OCI-LY1 (cell line): ENCODE measurements around the gene STAC3.

Source experiments
- EZH2 ChIP-seq: fragments of 200-600 bp; sonication (generic), shearing (Covaris generic); IDR thresholded peaks from 2 replicates; pipeline ENCODE4 v1.8.0; 2017; ENCODE audit warnings: borderline replicate concordance, mixed run types, mild to moderate bottlenecking, antibody characterized with exemption, low read length, moderate library complexity, mixed read lengths
- TF ChIP-seq, protein P1 (sequence below): fragments of 200-600 bp; sonication (generic), shearing (Covaris generic); IDR thresholded peaks from 2 replicates; pipeline ENCODE4 v1.5.1; 2017; ENCODE audit warnings: mild to moderate bottlenecking, antibody characterized with exemption, low read length, moderate library complexity, mixed read lengths

DNA sequence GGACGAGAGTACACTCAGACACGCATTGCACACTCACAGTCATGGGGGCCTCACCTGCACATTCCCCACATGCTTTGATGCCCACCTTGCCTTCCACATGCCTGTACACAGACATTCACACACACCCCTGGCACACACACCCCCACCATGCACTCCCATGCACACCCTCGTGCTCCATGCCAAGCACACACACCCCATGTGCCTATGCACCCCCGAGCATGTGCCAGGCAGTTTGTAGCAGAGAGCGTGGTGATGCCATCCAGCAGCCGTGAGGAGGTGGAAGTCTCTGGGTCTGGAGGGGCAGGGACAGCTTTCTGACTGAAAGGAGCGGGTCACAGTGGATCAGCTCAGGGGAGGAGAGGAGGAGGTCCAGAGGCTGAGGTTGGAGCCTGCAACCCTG lies 45.1 kb downstream of the STAC3 start:
- TF ChIP-seq, protein P1, sequence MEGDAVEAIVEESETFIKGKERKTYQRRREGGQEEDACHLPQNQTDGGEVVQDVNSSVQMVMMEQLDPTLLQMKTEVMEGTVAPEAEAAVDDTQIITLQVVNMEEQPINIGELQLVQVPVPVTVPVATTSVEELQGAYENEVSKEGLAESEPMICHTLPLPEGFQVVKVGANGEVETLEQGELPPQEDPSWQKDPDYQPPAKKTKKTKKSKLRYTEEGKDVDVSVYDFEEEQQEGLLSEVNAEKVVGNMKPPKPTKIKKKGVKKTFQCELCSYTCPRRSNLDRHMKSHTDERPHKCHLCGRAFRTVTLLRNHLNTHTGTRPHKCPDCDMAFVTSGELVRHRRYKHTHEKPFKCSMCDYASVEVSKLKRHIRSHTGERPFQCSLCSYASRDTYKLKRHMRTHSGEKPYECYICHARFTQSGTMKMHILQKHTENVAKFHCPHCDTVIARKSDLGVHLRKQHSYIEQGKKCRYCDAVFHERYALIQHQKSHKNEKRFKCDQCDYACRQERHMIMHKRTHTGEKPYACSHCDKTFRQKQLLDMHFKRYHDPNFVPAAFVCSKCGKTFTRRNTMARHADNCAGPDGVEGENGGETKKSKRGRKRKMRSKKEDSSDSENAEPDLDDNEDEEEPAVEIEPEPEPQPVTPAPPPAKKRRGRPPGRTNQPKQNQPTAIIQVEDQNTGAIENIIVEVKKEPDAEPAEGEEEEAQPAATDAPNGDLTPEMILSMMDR: no peak
- TF ChIP-seq EZH2: no peak
